ENCODE data around the gene LMAN2.

The LMAN2 gene

DNA sequence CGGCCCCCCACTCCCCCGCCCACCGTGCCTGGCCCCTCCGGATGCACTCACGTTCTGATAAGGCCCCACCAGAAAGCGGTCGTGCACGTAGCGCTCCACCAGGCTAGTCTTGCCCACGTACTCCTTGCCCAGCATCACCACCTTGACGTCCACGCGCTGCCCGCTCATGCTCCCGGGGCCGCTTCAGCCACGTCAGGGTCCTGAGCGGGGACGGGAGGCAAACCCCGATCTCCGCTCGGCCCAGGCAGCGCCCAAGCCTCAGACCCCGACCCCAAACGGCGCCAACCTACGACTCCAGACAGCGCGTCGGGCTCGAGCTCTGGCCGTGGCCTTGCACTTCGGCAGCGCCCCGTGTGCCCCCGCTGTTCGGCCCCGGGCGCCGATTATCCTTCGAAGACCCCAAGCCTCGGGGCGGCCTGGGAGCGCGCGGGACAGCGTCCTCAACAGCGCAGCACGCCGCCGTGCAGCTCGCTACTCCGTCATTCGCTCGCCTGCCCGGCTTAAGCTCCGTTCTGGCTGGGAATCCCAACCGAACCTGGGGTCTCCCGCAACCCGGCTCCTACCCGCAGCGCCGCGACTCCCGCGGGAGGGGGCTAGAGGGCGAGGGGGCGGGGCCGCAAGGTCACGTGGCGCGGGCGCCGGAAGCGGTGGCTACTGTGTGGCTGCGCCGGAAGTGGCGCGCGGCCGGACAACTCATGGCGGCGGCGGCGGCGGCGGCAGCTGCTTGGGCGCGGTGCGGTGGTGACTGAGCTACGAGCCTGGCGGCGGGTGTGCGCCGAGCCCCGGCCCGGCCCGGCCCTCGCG lies 48.1 kb downstream of the LMAN2 start, which contains the start of the genes PRELID1 and RAB24:
Gene PRELID1, plus strand, starts transcription at position 679 of the 804 bp plus-strand sequence. CDS start 187 bp downstream, outside the sequence.
Gene RAB24, minus strand, starts transcription at position 599 of the 804 bp plus-strand sequence. Its CDS starts 431 bp downstream, at position 168.
- under 1% methylated on average over 88 of the region's 100 CpGs for WGBS (ENCODE audit: insufficient coverage)
- POLR2A ChIA-PET, result interaction anchor here (0.6 kb wide), 1 partner anchor 144 kb away, joined by 3 read pairs; no protein-coding TSS in a partner anchor
- Histone ChIP-seq H3K36me3 (ENCODE audit: control insufficient read depth in 4 of 4, insufficient read depth in 4 of 4, low read length in 3 of 4) (peaks cover 2 to 36% (median 9%) of the 10 kb centered on the region in 4 experiments), H3K27me3 (replicated peaks in 2 of 5; ENCODE audit: control insufficient read depth in 4 of 5, insufficient read depth in 5 of 5, low read length in 4 of 5) (no peaks in the 10 kb centered on the region), H3K9me3 (ENCODE audit: control extremely low read depth in 1 of 5, control insufficient read depth in 4 of 5, insufficient read depth in 2 of 5, low read depth in 1 of 5, low read length in 4 of 5) (no peaks in the 10 kb centered on the region), H3K4me3 (ENCODE audit: control insufficient read depth in 1 of 7, extremely low read depth in 1 of 7, insufficient read depth in 4 of 7, low read depth in 2 of 7, low read length in 6 of 7) (peak within 1 kb of the TSS; percentile 72 to 97 (median 86)), H3K4me1 (ENCODE audit: control extremely low read depth in 1 of 4, control insufficient read depth in 4 of 4, insufficient read depth in 4 of 4, low read length in 3 of 4) (peaks cover 30 to 94% (median 91%) of the 10 kb centered on the region in 4 experiments), H3K27ac (ENCODE audit: insufficient read depth in 1 of 2, low read depth in 1 of 2, low read length in 2 of 2, poor library complexity in 1 of 2, severe bottlenecking in 2 of 2) (peak within 1 kb of the TSS; percentile 64 to 81)
- DNase-seq, result peak; percentile 87 to 95 (median 91)
- CTCF ChIA-PET, result interaction anchor here (0.7 to 1.2 kb wide), 3 partner anchors 13 to 33 kb away, joined by 3 to 4 read pairs (median 3); no protein-coding TSS in a partner anchor

DNA sequence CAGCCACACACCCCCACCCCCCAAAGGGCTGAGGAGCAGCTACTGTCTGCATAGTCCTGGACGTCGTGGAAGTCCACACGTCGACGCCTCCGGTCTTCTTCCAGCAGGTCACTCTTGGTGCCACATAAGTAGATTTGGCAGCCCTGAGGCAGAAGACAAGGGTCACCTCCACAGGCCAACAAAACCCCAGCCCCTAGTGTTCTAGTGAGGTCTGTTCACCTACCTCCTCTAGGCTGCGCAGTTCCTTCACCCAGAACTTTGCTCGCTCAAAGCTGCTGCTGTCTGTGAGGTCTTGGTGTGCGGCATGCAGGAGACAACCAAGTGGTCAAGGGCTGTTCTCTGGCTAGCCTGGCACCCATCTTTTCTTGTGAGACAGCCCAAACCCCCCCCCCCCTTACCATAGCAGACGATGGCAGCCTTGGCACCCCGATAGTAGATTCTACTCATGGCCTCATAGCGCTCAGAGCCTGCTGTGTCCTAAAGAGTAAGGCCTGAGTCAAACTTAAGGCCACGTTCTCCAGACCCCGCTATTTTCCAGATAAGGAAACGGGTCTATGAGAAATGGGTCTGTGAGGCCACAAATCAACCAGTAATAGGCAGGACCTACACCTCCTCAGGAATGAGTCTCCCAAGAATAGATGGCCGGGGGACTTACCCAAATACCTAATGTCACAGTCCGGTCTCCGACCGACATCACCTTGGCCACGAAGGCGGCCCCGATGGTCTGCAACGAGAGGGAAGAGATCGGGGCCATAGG lies 48.9 kb downstream of the LMAN2 start:
- POLR2A ChIA-PET, result no interaction called here
- peak in 1 of 3 donors; percentile 30 for DNase-seq
- Histone ChIP-seq H3K4me1 (ENCODE audit: control extremely low read depth in 1 of 4, control insufficient read depth in 4 of 4, insufficient read depth in 4 of 4, low read length in 3 of 4) (peaks cover 34 to 94% (median 87%) of the 10 kb centered on the region in 4 experiments), H3K36me3 (ENCODE audit: control insufficient read depth in 4 of 4, insufficient read depth in 4 of 4, low read length in 3 of 4) (peaks cover 2 to 37% (median 14%) of the 10 kb centered on the region in 4 experiments), H3K9me3 (ENCODE audit: control extremely low read depth in 1 of 5, control insufficient read depth in 4 of 5, insufficient read depth in 2 of 5, low read depth in 1 of 5, low read length in 4 of 5) (no peaks in the 10 kb centered on the region), H3K4me3 (ENCODE audit: control insufficient read depth in 1 of 7, extremely low read depth in 1 of 7, insufficient read depth in 4 of 7, low read depth in 2 of 7, low read length in 6 of 7) (peak overlapping the region in 6 of 7 experiments; percentile 56 to 97 (median 78)), H3K27ac (ENCODE audit: insufficient read depth in 1 of 2, low read depth in 1 of 2, low read length in 2 of 2, poor library complexity in 1 of 2, severe bottlenecking in 2 of 2) (peak overlapping the region in 1 of 2 experiments; percentile 63), H3K27me3 (replicated peaks in 2 of 5; ENCODE audit: control insufficient read depth in 4 of 5, insufficient read depth in 5 of 5, low read length in 4 of 5) (no peaks in the 10 kb centered on the region)
- WGBS (ENCODE audit: insufficient coverage), result 63% methylated on average over 10 of the region's 24 CpGs
- CTCF ChIA-PET, result interaction anchor here (0.9 to 1.4 kb wide), 7 partner anchors 10 to 102 kb away, joined by 3 to 5 read pairs (median 4); no protein-coding TSS in a partner anchor

DNA sequence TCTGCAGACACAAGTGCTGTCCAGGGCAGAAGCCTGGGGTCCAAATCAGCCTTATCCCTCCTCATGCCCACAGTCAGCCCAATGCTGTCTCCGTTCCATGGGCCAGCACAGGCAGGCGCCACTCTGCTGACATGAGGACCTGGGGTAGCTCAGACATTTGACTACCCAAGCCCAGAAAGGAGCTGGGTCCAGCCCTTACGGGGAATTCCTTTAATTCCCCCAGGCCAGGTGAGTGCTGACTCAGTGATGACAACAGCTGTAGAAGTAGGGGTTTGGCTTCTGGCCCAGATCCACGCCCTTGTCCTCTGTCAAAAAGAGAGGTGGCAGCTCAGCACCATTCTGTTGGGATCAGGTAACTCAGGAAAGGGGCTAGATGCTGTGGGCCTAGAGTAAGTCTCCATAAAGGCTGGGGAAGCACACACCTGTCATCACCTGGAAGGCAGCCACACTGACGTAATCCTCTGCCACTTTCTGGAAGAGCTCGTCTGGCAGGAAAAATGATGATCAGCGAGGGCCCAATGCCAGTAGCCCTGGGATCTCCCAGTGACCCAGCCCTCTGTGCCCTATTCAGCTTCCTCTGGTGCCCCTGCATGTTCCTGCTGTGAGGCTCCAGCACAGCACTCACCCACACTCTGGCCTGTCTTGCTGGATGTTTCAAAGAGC lies 49.8 kb downstream of the LMAN2 start:
- H3K27ac ChIP-seq (ENCODE audit: insufficient read depth in 1 of 2, low read depth in 1 of 2, low read length in 2 of 2, poor library complexity in 1 of 2, severe bottlenecking in 2 of 2), result no peak overlapping the region
- peaks cover 34 to 94% (median 85%) of the 10 kb centered on the region in 4 experiments for H3K4me1 ChIP-seq (ENCODE audit: control extremely low read depth in 1 of 4, control insufficient read depth in 4 of 4, insufficient read depth in 4 of 4, low read length in 3 of 4)
- peak overlapping the region in 3 of 7 experiments; percentile 7 to 74 (median 27) for H3K4me3 ChIP-seq (ENCODE audit: control insufficient read depth in 1 of 7, extremely low read depth in 1 of 7, insufficient read depth in 4 of 7, low read depth in 2 of 7, low read length in 6 of 7)
- ChIA-PET CTCF (interaction anchor here (0.8 to 1.5 kb wide), 9 partner anchors 9 to 103 kb away, joined by 3 to 13 read pairs (median 4); partner anchors contain the start of gene MXD3), POLR2A (interaction anchor here (0.6 kb wide), 1 partner anchor 9 kb away, joined by 4 read pairs; no protein-coding TSS in a partner anchor)
- DNase-seq, result no peak
- peaks cover 2 to 39% (median 14%) of the 10 kb centered on the region in 4 experiments for H3K36me3 ChIP-seq (ENCODE audit: control insufficient read depth in 4 of 4, insufficient read depth in 4 of 4, low read length in 3 of 4)
- H3K9me3 ChIP-seq (ENCODE audit: control extremely low read depth in 1 of 5, control insufficient read depth in 4 of 5, insufficient read depth in 2 of 5, low read depth in 1 of 5, low read length in 4 of 5), result no peaks in the 10 kb centered on the region
- H3K27me3 ChIP-seq (replicated peaks in 2 of 5; ENCODE audit: control insufficient read depth in 4 of 5, insufficient read depth in 5 of 5, low read length in 4 of 5), result no peaks in the 10 kb centered on the region
- WGBS (ENCODE audit: insufficient coverage), result 87% methylated on average over 7 of the region's 7 CpGs

DNA sequence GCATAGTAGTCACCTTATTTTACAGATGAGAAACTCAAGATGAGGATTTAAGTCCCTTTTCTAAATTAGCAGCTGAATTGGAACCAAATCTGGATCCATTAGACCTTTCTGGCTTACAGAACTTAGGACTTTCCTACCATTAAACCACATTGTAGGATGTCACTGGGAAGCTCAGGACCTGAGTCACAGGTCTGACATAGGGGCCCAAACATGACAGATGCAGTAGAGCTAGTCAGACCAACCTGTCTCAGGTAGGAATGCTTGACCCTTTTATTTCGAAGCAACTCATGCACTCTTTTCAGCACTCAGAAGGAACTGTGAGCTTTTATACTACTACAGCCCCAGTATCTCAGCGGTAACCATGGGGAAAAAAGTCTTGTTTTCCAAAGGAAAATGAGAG lies 50.5 kb downstream of the LMAN2 start:
- 100% methylated on average over 1 of the region's 2 CpGs for WGBS (ENCODE audit: insufficient coverage)
- ChIA-PET POLR2A (interaction anchor here (0.6 kb wide), 1 partner anchor 10 kb away, joined by 4 read pairs; no protein-coding TSS in a partner anchor), CTCF (interaction anchor here (0.8 to 1.5 kb wide), 4 partner anchors 10 to 70 kb away, joined by 3 to 13 read pairs (median 4); partner anchors contain the start of gene MXD3)
- Histone ChIP-seq H3K27me3 (replicated peaks in 2 of 5; ENCODE audit: control insufficient read depth in 4 of 5, insufficient read depth in 5 of 5, low read length in 4 of 5) (no peaks in the 10 kb centered on the region), H3K9me3 (ENCODE audit: control extremely low read depth in 1 of 5, control insufficient read depth in 4 of 5, insufficient read depth in 2 of 5, low read depth in 1 of 5, low read length in 4 of 5) (no peaks in the 10 kb centered on the region), H3K4me1 (ENCODE audit: control extremely low read depth in 1 of 4, control insufficient read depth in 4 of 4, insufficient read depth in 4 of 4, low read length in 3 of 4) (peaks cover 40 to 94% (median 85%) of the 10 kb centered on the region in 4 experiments), H3K36me3 (ENCODE audit: control insufficient read depth in 4 of 4, insufficient read depth in 4 of 4, low read length in 3 of 4) (peaks cover under 1 to 37% (median 11%) of the 10 kb centered on the region in 4 experiments), H3K4me3 (ENCODE audit: control insufficient read depth in 1 of 7, extremely low read depth in 1 of 7, insufficient read depth in 4 of 7, low read depth in 2 of 7, low read length in 6 of 7) (peak overlapping the region in 4 of 7 experiments; percentile 26 to 58 (median 46)), H3K27ac (ENCODE audit: insufficient read depth in 1 of 2, low read depth in 1 of 2, low read length in 2 of 2, poor library complexity in 1 of 2, severe bottlenecking in 2 of 2) (peak overlapping the region in 1 of 2 experiments; percentile 55)
- no peak for DNase-seq

DNA sequence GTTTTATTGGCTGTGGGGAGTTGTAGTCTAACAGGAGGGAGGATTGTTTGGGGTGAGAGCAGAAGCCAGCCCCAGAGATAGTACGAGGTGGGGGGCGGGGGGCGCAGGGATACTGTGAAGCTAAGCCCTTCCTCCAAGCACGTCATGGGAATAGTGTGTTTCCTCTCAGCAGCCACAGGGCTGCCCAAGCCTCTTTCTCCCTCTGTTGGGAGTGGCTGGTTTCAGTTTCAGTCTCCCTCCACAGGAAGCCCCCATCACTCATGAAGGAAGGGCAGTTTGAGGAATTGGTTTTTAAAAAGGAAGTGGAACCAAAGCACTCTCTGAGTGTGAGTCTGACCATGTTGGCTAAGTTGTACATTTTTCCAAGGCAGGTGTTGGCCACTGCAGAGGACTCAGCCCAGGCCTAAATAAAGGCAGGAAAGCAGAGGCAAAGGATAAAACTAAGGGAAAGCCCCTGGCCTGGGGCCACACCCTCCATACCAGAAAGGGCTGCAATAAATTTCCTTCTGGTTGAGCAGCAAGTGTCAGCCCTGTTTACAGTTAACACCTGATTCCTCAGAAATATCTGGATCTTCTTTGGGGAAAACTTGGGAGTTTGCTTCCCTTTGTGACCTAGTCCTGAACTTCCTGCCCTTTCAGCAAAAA lies 51.1 kb downstream of the LMAN2 start:
- Histone ChIP-seq H3K27me3 (replicated peaks in 2 of 5; ENCODE audit: control insufficient read depth in 4 of 5, insufficient read depth in 5 of 5, low read length in 4 of 5) (no peaks in the 10 kb centered on the region), H3K4me1 (ENCODE audit: control extremely low read depth in 1 of 4, control insufficient read depth in 4 of 4, insufficient read depth in 4 of 4, low read length in 3 of 4) (peaks cover 37 to 94% (median 85%) of the 10 kb centered on the region in 4 experiments), H3K9me3 (ENCODE audit: control extremely low read depth in 1 of 5, control insufficient read depth in 4 of 5, insufficient read depth in 2 of 5, low read depth in 1 of 5, low read length in 4 of 5) (no peaks in the 10 kb centered on the region), H3K4me3 (ENCODE audit: control insufficient read depth in 1 of 7, extremely low read depth in 1 of 7, insufficient read depth in 4 of 7, low read depth in 2 of 7, low read length in 6 of 7) (peak overlapping the region in 4 of 7 experiments; percentile 26 to 58 (median 46)), H3K27ac (ENCODE audit: insufficient read depth in 1 of 2, low read depth in 1 of 2, low read length in 2 of 2, poor library complexity in 1 of 2, severe bottlenecking in 2 of 2) (peak overlapping the region in 1 of 2 experiments; percentile 55), H3K36me3 (ENCODE audit: control insufficient read depth in 4 of 4, insufficient read depth in 4 of 4, low read length in 3 of 4) (peaks cover 0 to 37% (median 13%) of the 10 kb centered on the region in 4 experiments)
- ChIA-PET POLR2A (interaction anchor here (1.0 kb wide), 1 partner anchor 10 kb away, joined by 3 read pairs; no protein-coding TSS in a partner anchor), CTCF (interaction anchor here (1.1 to 1.5 kb wide), 4 partner anchors 8 to 185 kb away, joined by 3 to 13 read pairs (median 6); partner anchors contain the start of gene MXD3)
- WGBS (ENCODE audit: insufficient coverage), result 0% methylated on average over 4 of the region's 4 CpGs
- peak; percentile 94 to 97 (median 96) for DNase-seq
